Aorta (tissue), 5 donors: Measurements from ENCODE around the gene MACROH2A1. TPM values are rescaled to one million over a fixed set of nuclear protein-coding genes. Genes with fewer than 3 reads are reported as not detected.

ENCODE experiments used
- ATAC-seq: fragments of 200-7000 bp; cut with Tn5 transposase; one replicate; pipeline ENCODE4 v1.9.1; 2022; ENCODE audit warnings: moderate library complexity; ENCODE audit not compliant: low FRiP score
- DNase-seq, 2 donors: peaks; one replicate each; pipeline ENCODE4 v3.0.0-alpha.2; 2020
- H3K27ac ChIP-seq, 2 donors: one replicate each; pipeline ENCODE4 v1.5.1; 2013; ENCODE audit warnings: low read length in 2 of 2, mild to moderate bottlenecking in 2 of 2, moderate library complexity in 2 of 2, control low read depth in 1 of 2, inconsistent platforms in 1 of 2, low read depth in 1 of 2
- H3K27me3 ChIP-seq, 2 donors: one replicate each; pipeline ENCODE4 v1.6.1; 2013; ENCODE audit warnings: control low read depth in 1 of 2, low read length in 1 of 2, mild to moderate bottlenecking in 1 of 2, moderate library complexity in 1 of 2; ENCODE audit not compliant: insufficient read depth in 2 of 2, control insufficient read depth in 1 of 2
- H3K36me3 ChIP-seq, 2 donors: one replicate each; pipeline ENCODE4 v1.6.1; 2013; ENCODE audit warnings: control low read depth in 1 of 2, low read length in 1 of 2, mild to moderate bottlenecking in 1 of 2; ENCODE audit not compliant: insufficient read depth in 2 of 2, control insufficient read depth in 1 of 2
- H3K4me1 ChIP-seq, 2 donors: one replicate each; pipeline ENCODE4 v1.6.1; 2013; ENCODE audit warnings: low read length in 2 of 2, control low read depth in 1 of 2, mild to moderate bottlenecking in 1 of 2, moderate library complexity in 1 of 2; ENCODE audit not compliant: insufficient read depth in 2 of 2, control insufficient read depth in 1 of 2
- H3K4me3 ChIP-seq, 2 donors: one replicate each; pipeline ENCODE4 v1.5.1; 2013; ENCODE audit warnings: low read length in 2 of 2, control low read depth in 1 of 2, mild to moderate bottlenecking in 1 of 2
- H3K9me3 ChIP-seq: one replicate; pipeline ENCODE4 v1.6.1; 2013; ENCODE audit warnings: mild to moderate bottlenecking, low read length; ENCODE audit not compliant: control insufficient read depth
- WGBS, 2 donors: extraction: QIAGEN DNeasy Blood & Tissue Kit; methylation state at CpG; one replicate each; pipeline ENCODE4 v1.1.7; 2013; 5-methylcytosine and 5-hydroxymethylcytosine counted together
- intact Hi-C, 2 donors: fragments of 100-400 bp; cut with DNase I; formaldehyde crosslinking; loops; one replicate each; pipeline versions ENCODE4 v1.14.2 to v1.15.0; 2022
- long read RNA-seq, 2 donors: library from polyadenylated mRNA; unstranded; transcript quantifications; one replicate each; pipeline ENCODE4 v2.0.0, GENCODE V29; 2020 to 2021
- polyA plus RNA-seq, 2 donors: library from polyadenylated mRNA; stranded (reverse); fragments of 200-250 nt; gene quantifications; one replicate each; pipeline ENCODE4 v1.2.3, GENCODE V29; 2013
- total RNA-seq, 2 donors: library from RNA; stranded (reverse); fragmentation: NEBNext Ultra II Directional; extraction: Animal tissue kit (Norgen Biotek cat#: 25700); gene quantifications; one replicate each; pipeline ENCODE4 v1.2.1, GENCODE V29; 2021
- donor health status: healthy with polysubstance abuse.
- donor health status: Bipolar disorder and iron deficiency.
- donor health status: DM: no; HTN: no; CAD: no.
- donor health status: DM: no; HTN: no; CAD: no.
- donor health status: DM: yes; HTN: yes; CAD: no.

The MACROH2A1 gene
- total RNA-seq (100 to 1,000 TPM in 1 of 2 donors, 10 to 100 TPM in 1; 99.0 to 113 TPM), polyA plus RNA-seq (100 to 1,000 TPM in 1 of 2 donors, 10 to 100 TPM in 1; 79.6 to 113 TPM)
- long read RNA-seq, donor 1, transcript H2AFY-217 (9 exons, 2,789 nt) = minor isoform, 26 of 200 reads
- long read RNA-seq, donor 1, transcript H2AFY-202 (9 exons, 1,859 nt) = major isoform, 42 of 200 reads
- long read RNA-seq, donor 1, partial matches to known transcripts = 3 of 200 reads
- long read RNA-seq, donor 1, other reads (novel, unspliced or antisense) = 123 of 200 reads
- long read RNA-seq, donor 2, transcript H2AFY-202 (9 exons, 1,859 nt) = major isoform, 16 of 79 reads
- long read RNA-seq, donor 2, transcript H2AFY-217 (9 exons, 2,789 nt) = minor isoform, 6 of 79 reads
- long read RNA-seq, donor 2, partial matches to known transcripts = 3 of 79 reads
- long read RNA-seq, donor 2, other reads (novel, unspliced or antisense) = 53 of 79 reads

DNA sequence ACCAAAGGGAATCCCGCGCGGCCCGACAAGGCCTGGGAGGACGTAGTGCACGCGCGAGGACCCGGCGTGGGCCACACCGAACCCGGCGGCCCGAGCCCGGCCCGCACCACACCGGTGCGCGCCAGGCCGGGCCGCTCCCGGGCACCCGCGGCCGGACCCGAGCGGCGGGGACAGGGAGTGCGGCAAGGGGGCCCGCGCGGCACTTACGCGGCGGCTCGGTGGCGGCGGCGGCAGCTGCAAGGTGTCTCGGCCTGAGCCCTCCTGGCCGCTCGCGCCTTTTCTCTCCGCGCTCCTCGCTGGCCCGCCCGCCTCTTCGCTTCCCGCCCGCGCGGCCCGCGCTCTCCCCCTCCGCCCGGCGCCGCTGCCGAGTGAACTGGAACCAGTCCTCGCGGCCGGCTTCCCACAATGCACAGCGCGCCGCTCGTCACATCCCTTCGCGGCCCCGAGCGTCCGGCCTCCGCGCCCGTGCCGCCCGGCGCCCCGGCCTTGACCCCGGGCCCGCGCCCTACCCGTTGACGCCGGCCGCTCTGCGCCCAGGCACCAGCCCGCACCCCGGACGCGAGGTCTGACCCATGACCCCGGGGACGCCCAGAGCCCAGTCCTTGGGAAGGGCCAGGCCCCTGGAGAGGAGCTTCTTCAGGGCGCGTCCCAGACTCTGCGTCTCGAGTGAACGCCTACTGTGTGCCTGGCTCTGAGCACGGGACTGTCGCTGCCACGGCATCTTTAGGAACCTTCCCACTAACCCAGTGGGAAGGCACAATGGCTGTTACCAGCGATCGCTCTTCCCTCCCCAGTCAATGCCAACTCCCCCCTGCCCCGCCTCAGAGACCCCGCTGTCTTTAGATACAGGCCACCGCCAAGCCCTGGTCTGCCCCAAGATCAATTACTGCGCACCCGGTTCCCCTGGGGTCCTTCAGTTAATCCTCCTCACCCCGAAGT, at the start of gene MACROH2A1:
MACROH2A1 (minus strand) TSS at position 377 of the 939 bp plus-strand sequence. CDS start 10,138 bp downstream, outside the sequence.
- 0% methylated on average over 69 to 109 of the region's 109 CpGs for WGBS, 2 donors
- peaks cover 0 to 4% of the 10 kb centered on the region in 2 donors for H3K4me1 ChIP-seq

DNA sequence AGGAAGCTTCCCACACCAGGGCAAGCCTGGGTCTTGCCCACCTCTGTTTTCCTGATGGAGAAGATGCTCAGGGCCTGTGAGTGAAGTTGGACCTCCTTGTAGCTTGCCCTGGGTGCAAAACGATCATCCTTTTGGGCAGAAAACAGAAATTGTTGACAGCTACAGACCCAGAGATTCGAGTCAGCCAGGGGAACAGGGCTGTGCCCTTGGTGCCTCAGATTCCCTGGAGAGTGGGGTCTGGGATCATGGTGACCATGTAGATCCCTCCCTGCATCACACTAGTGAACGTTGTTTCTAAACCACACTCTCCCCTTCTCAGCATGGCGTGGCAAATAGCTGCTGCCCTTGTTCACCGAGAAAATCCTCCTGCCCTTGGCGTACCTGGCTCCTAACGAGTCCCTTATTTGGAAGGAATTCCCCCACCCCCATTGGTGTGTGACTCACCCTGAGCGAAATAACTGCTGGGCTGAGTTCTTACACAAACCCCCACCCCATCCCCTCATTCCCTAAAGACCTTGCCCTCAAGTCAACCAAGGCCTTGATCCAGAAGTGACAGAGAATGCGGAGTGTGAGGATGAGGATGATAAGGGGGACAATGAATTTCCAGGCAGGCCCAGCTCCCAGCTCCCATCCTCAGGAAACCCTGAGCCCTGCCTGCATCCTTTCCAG, 49.2 kb upstream of the MACROH2A1 start:
- Histone ChIP-seq H3K36me3 (no peaks in the 10 kb centered on the region), H3K27me3 (no peaks in the 10 kb centered on the region), H3K4me3 (no peak overlapping the region), H3K9me3 (peaks cover 1% of the 10 kb centered on the region), H3K27ac (no peak overlapping the region), H3K4me1 (no peaks in the 10 kb centered on the region)
- 84 to 87% methylated on average over 9 of the region's 9 CpGs for WGBS, 2 donors
- ATAC-seq (no peak), DNase-seq (peak in 1 of 2 donors; percentile 6)
- intact Hi-C loops = no loop called here

More for the DNA sequence above, at the start of gene MACROH2A1:
- Histone ChIP-seq H3K36me3 (no peaks in the 10 kb centered on the region), H3K27me3 (no peaks in the 10 kb centered on the region), H3K4me3 (peak within 1 kb of the TSS; percentile 75 to 97), H3K9me3 (no peaks in the 10 kb centered on the region), H3K27ac (peak within 1 kb of the TSS in 1 of 2 donors; percentile 60)
- intact Hi-C loops = no loop called here
- peak; percentile 95 to 97 for DNase-seq
- peak; percentile 97 for ATAC-seq

DNA sequence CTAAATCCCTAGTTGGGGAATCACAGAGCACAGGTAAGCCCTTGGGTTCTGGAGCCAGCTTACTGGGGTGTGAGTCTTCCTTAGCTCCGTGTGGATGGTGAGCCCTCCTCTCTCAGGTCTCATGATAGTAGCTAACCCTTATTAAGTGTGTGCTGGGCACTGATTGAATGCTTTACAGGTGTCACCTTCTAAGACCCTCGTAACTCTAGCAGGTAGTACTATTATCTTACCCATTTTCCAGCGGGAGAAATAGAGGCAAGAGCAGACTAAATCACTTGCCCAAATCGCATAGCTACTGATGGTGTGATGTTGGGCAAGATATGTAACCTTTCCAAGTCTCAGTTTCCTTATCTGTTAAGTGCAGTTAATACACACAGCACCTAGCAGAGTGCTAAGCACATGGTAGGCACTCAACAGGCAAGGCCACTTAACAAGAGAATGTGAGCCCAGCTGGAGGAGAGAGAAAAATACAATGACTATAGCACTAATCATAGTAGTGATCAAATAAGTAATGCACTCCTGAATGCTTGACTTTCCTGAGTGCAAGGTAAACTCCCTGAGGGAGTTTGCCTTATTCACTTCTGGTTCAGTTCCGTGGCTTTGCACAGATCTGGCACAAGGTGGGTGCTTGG, 48.4 kb upstream of the MACROH2A1 start, which contains the start of gene DCANP1:
DCANP1 (minus strand) TSS at position 51 of the 632 bp plus-strand sequence. CDS start 240 bp downstream, outside the sequence.
- no peak for ATAC-seq
- no peaks in the 10 kb centered on the region for H3K4me1 ChIP-seq
- intact Hi-C loops = no loop called here
- no peak within 1 kb of the TSS for H3K27ac ChIP-seq
- peaks cover 1% of the 10 kb centered on the region for H3K9me3 ChIP-seq
- H3K36me3 ChIP-seq = no peaks in the 10 kb centered on the region
- H3K4me3 ChIP-seq = no peak within 1 kb of the TSS
- DNase-seq = no peak
- no peaks in the 10 kb centered on the region for H3K27me3 ChIP-seq
- WGBS, 2 donors = 93 to 94% methylated on average over 5 of the region's 5 CpGs

DNA sequence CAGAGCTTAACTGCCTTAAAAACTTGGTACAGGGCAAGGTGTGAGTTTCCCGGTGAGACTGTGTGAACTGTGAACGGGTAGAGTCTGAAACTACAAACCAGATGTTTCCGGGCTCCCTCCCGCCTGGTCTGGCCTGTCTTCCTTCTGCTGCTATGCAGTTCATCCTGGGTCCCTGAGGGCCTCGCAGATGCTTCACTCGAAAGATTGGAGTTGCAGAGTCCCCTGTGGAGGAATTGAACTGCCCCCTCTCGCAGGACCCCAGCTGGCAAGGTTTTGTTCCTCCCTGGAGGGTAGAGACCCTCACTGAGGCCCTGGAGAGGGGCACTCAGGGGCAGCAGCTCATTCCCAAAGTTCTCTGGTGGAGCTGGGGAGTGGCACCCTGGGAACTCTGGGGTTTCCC, 47.6 kb upstream of the MACROH2A1 start:
- intact Hi-C loops = no loop called here
- peaks cover 1% of the 10 kb centered on the region for H3K9me3 ChIP-seq
- H3K36me3 ChIP-seq = no peaks in the 10 kb centered on the region
- DNase-seq (peak in 1 of 2 donors; percentile 37), ATAC-seq (no peak)
- no peak overlapping the region for H3K4me3 ChIP-seq
- 80 to 86% methylated on average over 7 of the region's 7 CpGs for WGBS, 2 donors
- H3K4me1 ChIP-seq = no peaks in the 10 kb centered on the region
- H3K27me3 ChIP-seq = no peaks in the 10 kb centered on the region
- no peak overlapping the region for H3K27ac ChIP-seq

DNA sequence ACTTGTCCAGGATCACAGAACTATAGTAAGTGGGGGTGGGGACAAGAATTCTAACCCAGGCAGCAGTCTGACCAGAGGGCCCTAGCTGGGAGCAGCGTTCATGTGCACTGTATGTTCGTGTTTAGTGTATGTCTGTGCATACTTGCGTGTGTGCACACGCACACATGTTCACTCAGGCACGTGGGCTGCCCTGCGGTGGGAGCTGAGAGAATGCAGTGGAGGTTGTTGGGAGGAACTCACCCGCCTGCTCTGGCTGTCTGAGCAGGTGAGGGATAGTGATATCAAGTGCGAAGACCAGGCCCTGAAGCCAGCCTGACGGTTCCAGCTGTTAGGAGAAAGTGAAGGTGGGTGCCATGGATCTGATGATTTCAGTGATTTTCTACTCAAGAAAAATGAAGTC, 47.2 kb upstream of the MACROH2A1 start:
- ATAC-seq (no peak), DNase-seq (peak in 1 of 2 donors; percentile 47)
- Histone ChIP-seq H3K27ac (no peak overlapping the region), H3K27me3 (no peaks in the 10 kb centered on the region), H3K4me1 (no peaks in the 10 kb centered on the region), H3K9me3 (peaks cover 1% of the 10 kb centered on the region), H3K4me3 (no peak overlapping the region), H3K36me3 (no peaks in the 10 kb centered on the region)
- intact Hi-C loops = no loop called here
- 85 to 97% methylated on average over 9 of the region's 9 CpGs for WGBS, 2 donors

DNA sequence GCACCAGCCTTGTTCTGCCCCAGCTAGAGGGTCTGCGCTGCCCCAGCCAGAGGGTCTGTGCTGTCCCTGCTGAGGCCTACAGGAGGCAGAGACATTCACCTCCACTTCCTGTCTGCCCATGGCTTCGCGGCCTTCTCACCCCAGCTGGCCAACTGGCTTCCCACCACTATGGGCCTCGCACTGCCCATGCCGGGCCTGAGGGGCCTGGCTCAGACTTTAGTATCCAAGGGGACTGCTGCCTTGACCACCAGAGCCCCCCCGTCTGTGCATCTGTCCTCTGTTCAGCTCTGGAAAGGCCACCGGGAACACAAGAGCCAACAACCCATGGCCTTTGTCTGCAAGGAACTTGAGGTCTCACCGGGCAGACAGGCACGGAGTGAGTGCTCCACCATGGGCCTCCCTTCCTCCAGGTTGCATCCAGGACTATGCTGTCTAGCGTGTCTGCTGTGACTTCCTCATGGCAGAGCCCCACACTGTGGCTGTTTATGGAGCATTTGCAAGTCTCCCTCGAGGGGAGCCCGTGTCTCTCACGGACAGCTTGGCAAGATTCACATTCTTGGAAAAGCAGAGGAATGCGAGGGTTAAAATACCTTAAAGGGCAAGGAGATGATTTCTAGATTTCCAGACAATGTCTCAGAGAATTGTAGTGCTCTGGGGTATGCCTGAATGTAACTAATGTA, 46.4 kb upstream of the MACROH2A1 start:
- H3K27me3 ChIP-seq = no peaks in the 10 kb centered on the region
- H3K27ac ChIP-seq = no peak overlapping the region
- intact Hi-C loops = no loop called here
- DNase-seq (no peak), ATAC-seq (no peak)
- H3K36me3 ChIP-seq = no peaks in the 10 kb centered on the region
- peaks cover 1% of the 10 kb centered on the region for H3K9me3 ChIP-seq
- H3K4me1 ChIP-seq = no peaks in the 10 kb centered on the region
- H3K4me3 ChIP-seq = no peak overlapping the region
- 94 to 95% methylated on average over 14 of the region's 14 CpGs for WGBS, 2 donors

DNA sequence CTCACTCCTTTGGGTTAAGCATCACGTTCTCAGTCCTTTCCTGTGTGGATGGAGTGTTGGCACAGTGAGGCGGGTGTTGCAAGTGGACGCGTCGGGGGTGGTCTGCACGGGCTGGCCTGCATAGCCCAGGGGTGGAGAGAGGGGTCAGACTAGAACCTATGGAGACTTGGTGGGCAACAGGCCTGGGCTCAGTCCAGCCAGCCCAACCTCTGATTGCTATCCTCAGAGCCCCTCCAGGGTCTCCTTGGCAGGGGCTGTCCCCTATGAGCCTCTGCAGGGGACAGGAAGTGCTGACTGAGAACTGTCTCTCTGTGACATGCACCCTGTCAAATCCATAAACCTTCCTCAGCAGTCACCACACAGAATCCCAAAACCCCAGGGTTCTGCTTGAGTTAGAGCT, 45.9 kb upstream of the MACROH2A1 start:
- Histone ChIP-seq H3K9me3 (peaks cover 1% of the 10 kb centered on the region), H3K4me1 (no peaks in the 10 kb centered on the region), H3K36me3 (no peaks in the 10 kb centered on the region), H3K4me3 (no peak overlapping the region), H3K27me3 (no peaks in the 10 kb centered on the region), H3K27ac (no peak overlapping the region)
- 95 to 97% methylated on average over 6 of the region's 6 CpGs for WGBS, 2 donors
- intact Hi-C loops = no loop called here
- DNase-seq = no peak
- ATAC-seq = no peak
